GDM1 (cell line): ENCODE results near the gene SLFN11.
A peak's percentile ranks its signal among the peaks of the same experiment; 100 is the strongest.
"Not testable (repeated sequence)": the region's sequence is repeated elsewhere in the genome, so short reads cannot be mapped to it uniquely, and the experiment has no call there.

Source experiments
- DNase-seq: peaks from one replicate; lab custom pipeline; 2025; lab: John Stamatoyannopoulos, UW

The SLFN11 gene

GRCh38 chr17:35352284-35352683 lies 21.1 kb downstream of the SLFN11 start:
- DNase-seq: no peak

DNA sequence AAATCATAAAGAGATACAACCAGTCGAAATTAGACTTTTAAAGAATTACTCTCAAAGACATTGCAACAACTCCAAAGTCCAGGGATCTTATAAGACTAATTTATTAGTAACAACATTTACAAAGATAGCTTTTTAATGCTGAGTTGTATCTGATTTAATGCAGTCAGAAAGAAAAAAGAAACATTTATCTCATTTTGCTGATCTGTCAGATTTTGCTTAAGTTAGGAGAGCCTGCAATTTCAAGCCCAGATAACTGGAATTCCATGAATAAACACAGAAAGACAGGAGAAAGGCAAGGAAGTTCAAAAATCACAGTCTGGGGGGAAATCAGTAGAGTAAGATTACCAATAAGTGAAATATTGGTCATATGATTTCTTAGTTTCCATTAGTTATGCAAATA lies 22.9 kb downstream of the SLFN11 start:
- DNase-seq: no peak

- DNase-seq: peak; percentile 75
Observed at GRCh38 chr17:35345926-35346771, 27.3 kb downstream of the SLFN11 start.

GRCh38 chr17:35345445-35345925 lies 27.9 kb downstream of the SLFN11 start:
- no peak for DNase-seq

GRCh38 chr17:35344262-35344661 lies 29.2 kb downstream of the SLFN11 start:
- no peak for DNase-seq

GRCh38 chr17:35342276-35342675 lies 31.1 kb downstream of the SLFN11 start:
- no peak for DNase-seq

DNA sequence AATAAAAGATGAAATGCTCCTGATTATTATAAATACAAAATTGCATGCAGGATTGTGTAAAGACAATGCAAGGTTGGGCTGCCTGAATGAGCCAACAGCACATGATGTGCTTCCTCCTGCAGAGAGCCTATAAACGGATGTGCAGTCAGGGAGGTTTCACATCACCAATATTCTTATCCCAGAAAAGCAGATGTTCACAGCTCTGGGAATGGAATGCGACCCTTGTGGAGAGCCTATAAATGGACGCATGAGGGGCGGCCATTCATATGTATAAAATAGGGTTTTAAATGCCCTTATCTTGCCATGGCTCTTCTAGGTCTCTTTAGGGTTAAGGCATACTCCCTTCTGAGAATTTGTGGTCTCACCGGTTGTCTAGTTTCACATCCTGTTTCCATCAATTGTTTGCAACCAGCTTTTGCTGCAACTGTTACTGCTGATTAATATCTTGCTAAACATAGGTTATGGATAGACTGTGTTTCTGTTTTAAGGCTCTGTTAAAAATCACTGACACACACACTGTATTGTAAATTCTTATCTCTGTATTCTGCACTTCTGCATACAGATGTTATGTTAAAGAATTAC lies 31.9 kb downstream of the SLFN11 start:
- no peak for DNase-seq

DNA sequence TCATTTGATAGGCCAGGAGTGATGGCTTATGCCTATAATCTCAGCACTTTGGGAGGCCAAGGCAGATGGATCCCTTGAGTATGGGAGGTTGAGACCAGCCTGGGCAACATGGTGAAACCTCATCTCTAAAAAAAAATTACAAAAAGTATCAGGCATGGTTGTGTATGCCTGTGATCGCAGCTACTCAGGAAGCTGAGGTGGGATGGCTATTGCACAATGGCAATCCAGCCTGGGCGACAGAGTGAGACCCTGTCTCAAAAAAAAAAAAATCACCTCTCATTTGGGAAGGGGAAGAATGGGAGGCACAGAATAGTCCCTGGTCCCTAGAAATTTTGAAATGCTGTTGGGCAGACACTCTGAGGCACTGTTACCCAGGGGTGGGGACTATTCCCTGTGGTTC lies 35.2 kb downstream of the SLFN11 start:
- DNase-seq: no peak

- no peak for DNase-seq
Observed at GRCh38 chr17:35337364-35337763, 36.1 kb downstream of the SLFN11 start.

GRCh38 chr17:35333578-35333977 lies 39.8 kb downstream of the SLFN11 start:
- not testable (repeated sequence) for DNase-seq

- DNase-seq: no peak
Observed at GRCh38 chr17:35322749-35323148, 50.7 kb downstream of the SLFN11 start.

DNA sequence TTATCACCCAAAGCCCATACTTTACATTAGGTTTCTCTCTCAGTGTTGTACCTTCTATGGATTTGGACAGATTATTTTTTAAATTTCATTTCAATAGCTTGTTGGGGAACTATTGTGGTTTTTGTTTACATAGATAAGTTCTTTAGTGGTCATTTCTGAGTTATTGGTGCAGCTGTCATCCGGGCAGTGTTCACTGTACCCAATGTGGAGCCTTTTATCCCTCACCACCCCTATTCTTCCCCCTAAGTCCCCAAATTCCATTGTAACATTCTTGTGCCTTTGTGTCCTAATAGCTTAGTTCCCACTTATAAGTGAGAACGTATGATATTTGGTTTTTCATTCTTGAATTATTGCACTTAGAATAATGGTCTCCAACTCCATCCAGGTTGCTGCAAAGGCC lies 57.5 kb downstream of the SLFN11 start:
- no peak for DNase-seq

GRCh38 chr17:35315283-35315682 lies 58.1 kb downstream of the SLFN11 start:
- no peak for DNase-seq

GRCh38 chr17:35314415-35315216 lies 58.8 kb downstream of the SLFN11 start:
- DNase-seq: no peak

GRCh38 chr17:35313875-35314409 lies 59.5 kb downstream of the SLFN11 start:
- no peak for DNase-seq

DNA sequence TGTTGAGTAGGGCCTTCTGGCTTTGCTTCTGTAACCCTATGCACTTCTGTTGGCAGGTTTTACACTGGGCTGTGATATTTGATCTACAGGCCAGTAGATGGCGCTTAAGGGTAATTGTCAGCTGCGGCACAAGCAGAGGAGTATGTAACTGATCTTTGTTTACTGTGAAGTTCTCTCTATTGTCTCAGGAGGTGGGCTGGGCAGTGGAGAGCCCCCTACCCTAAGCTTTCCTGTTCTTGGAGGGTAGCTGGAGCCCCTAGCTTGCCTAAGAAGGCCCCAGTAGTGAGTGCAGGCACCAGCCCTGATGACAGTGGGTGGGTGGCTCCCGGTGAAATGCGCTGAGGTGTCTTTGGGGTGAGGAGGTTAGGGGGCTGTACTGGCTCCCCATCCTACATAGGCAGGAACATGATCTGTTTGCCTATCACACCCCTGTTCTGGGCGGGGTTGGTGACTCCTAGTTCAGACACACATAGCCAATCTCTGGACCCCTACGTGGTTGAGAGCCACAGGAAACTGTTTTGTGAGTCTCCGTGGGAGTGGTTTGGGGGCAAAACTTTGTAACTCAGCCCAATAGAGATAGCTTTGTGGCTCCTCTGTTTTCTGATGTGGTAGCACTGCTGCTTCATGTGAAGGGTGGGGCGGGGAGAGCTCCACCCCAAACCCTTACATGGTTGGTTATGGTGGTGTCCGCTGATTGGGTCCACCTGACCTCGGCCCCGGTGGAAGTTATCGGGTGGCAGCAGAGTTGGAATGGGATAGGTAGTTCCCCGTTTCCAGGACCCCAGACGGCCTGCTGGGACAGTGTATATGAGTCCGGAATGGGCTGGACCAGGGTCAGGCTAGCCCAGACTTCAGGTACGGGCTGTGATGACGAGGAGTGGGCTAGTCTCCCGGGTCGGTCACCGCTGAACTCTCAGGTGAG lies 60.4 kb downstream of the SLFN11 start:
- DNase-seq: peak; percentile 55

DNA sequence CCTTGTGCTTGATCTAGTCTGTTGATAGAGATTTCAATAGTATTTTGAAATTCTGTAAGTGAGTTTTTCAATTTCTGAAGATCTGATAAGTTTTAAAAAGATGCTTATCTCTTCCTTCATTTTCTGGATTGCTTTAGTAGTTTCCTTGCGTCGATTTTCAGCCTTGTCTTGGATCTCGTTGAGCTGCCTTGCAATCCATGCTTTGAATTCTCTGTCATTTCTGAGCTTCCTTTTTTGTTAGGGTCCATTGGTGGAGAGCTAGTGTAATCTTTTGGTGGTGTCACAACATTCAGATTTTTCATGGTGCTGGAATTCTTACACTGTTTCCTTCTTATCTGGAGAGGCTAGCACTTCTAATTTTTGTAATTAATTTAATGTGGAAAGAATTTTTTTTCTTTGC lies 61.1 kb downstream of the SLFN11 start:
- DNase-seq: no peak

- not testable (repeated sequence) for DNase-seq
Observed at GRCh38 chr17:35309345-35309744, 64.1 kb downstream of the SLFN11 start.
